Neural progenitor cell (in vitro differentiated cells): ENCODE measurements around the gene FOXI3. TPM values are rescaled to one million over a fixed set of nuclear protein-coding genes. Genes with fewer than 3 reads are reported as not detected.

Source experiments
- DNase-seq: peaks from one replicate; pipeline ENCODE4 v3.0.0-alpha.2; 2016; ENCODE audit warnings: low spot score
- H2AFZ ChIP-seq: fragments of 200-600 bp; sonication (generic); replicated peaks from 2 replicates; pipeline ENCODE4 v1.6.1; 2016; ENCODE audit warnings: antibody characterized with exemption
- H3F3A ChIP-seq: fragments of 200-600 bp; sonication (generic); 2 replicates; pipeline ENCODE4 v1.6.1; 2016; ENCODE audit warnings: antibody characterized with exemption, low read depth
- H3K27ac ChIP-seq: fragments of 200-600 bp; sonication (generic); 2 replicates; pipeline ENCODE4 v1.5.1; 2016; ENCODE audit warnings: mild to moderate bottlenecking
- H3K27me3 ChIP-seq: fragments of 200-600 bp; sonication (generic); 2 replicates; pipeline ENCODE4 v1.6.1; 2016; ENCODE audit warnings: mild to moderate bottlenecking, moderate library complexity
- H3K36me3 ChIP-seq: fragments of 200-600 bp; sonication (generic); 2 replicates; pipeline ENCODE4 v1.5.1; 2016
- H3K4me1 ChIP-seq: fragments of 200-600 bp; sonication (generic); 2 replicates; pipeline ENCODE4 v1.6.1; 2016; ENCODE audit warnings: mixed run types
- H3K4me2 ChIP-seq: fragments of 200-600 bp; sonication (generic); 2 replicates; pipeline ENCODE4 v1.6.1; 2016
- H3K4me3 ChIP-seq: fragments of 200-600 bp; sonication (generic); 2 replicates; pipeline ENCODE4 v1.5.1; 2016
- H3K79me2 ChIP-seq: fragments of 200-600 bp; sonication (generic); 2 replicates; pipeline ENCODE4 v1.6.1; 2016; ENCODE audit warnings: low read depth
- H3K9ac ChIP-seq: fragments of 200-600 bp; sonication (generic); 2 replicates; pipeline ENCODE4 v1.6.1; 2016
- H3K9me3 ChIP-seq: fragments of 200-600 bp; sonication (generic); 2 replicates; pipeline ENCODE4 v1.5.1; 2016; ENCODE audit warnings: low read depth
- H4K20me1 ChIP-seq: fragments of 200-600 bp; sonication (generic); 2 replicates; pipeline ENCODE4 v1.6.1; 2016; ENCODE audit warnings: low read depth
- H3K27ac Mint-ChIP-seq: 3 replicates; pipeline ENCODE4 v1.8.0; 2021; ENCODE audit warnings: mixed read lengths
- H3K27me3 Mint-ChIP-seq: 2 replicates; pipeline ENCODE4 v1.8.0; 2022; ENCODE audit warnings: low read depth, mild to moderate bottlenecking, inconsistent platforms, moderate library complexity, mixed read lengths; ENCODE audit not compliant: insufficient read depth
- H3K36me3 Mint-ChIP-seq: 3 replicates; pipeline ENCODE4 v1.8.0; 2021; ENCODE audit warnings: mixed read lengths
- H3K4me1 Mint-ChIP-seq: 3 replicates; pipeline ENCODE4 v1.8.0; 2021; ENCODE audit warnings: mixed read lengths
- H3K4me3 Mint-ChIP-seq: 3 replicates; pipeline ENCODE4 v1.8.0; 2021; ENCODE audit warnings: mild to moderate bottlenecking, moderate library complexity, mixed read lengths
- H3K9me3 Mint-ChIP-seq: 3 replicates; pipeline ENCODE4 v1.8.0; 2020; ENCODE audit warnings: mixed read lengths
- EZH2 ChIP-seq: fragments of 200-600 bp; sonication (generic); IDR thresholded peaks from 2 replicates; pipeline ENCODE4 v1.6.1; 2017; ENCODE audit warnings: antibody characterized with exemption, mild to moderate bottlenecking, moderate library complexity
- EZH2phosphoT487 ChIP-seq: fragments of 200-600 bp; sonication (generic); IDR thresholded peaks from 2 replicates; pipeline ENCODE4 v1.6.1; 2017; ENCODE audit warnings: antibody characterized with exemption
- total RNA-seq: library from RNA; depleted of rRNA; stranded (reverse); fragments of >200 nt; gene quantifications from 2 replicates; pipeline ENCODE4 v1.2.3, GENCODE V29; 2015; ENCODE audit warnings: low replicate concordance
- TF ChIP-seq, protein P1 (sequence below): fragments of 200-600 bp; sonication (generic); IDR thresholded peaks from 2 replicates; pipeline ENCODE4 v1.5.1; 2017; ENCODE audit warnings: antibody characterized with exemption, mild to moderate bottlenecking

Gene FOXI3
- total RNA-seq, 1 donor from 2014 or later, result 0.51 TPM

GRCh38 chr2:88458633-88459032 is 6.1 kb upstream of the FOXI3 start:
- H3K27me3 ChIP-seq, result peaks cover 10% of the 10 kb centered on the region
- TF ChIP-seq EZH2phosphoT487 (no peak), EZH2 (no peak)
- TF ChIP-seq, protein P1, sequence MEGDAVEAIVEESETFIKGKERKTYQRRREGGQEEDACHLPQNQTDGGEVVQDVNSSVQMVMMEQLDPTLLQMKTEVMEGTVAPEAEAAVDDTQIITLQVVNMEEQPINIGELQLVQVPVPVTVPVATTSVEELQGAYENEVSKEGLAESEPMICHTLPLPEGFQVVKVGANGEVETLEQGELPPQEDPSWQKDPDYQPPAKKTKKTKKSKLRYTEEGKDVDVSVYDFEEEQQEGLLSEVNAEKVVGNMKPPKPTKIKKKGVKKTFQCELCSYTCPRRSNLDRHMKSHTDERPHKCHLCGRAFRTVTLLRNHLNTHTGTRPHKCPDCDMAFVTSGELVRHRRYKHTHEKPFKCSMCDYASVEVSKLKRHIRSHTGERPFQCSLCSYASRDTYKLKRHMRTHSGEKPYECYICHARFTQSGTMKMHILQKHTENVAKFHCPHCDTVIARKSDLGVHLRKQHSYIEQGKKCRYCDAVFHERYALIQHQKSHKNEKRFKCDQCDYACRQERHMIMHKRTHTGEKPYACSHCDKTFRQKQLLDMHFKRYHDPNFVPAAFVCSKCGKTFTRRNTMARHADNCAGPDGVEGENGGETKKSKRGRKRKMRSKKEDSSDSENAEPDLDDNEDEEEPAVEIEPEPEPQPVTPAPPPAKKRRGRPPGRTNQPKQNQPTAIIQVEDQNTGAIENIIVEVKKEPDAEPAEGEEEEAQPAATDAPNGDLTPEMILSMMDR, result no peak
- peaks cover 2% of the 10 kb centered on the region for H3K4me1 Mint-ChIP-seq
- H3F3A ChIP-seq, result no peaks in the 10 kb centered on the region
- no peak overlapping the region for H3K4me2 ChIP-seq
- H3K4me3 Mint-ChIP-seq, result no peak overlapping the region
- H3K4me1 ChIP-seq, result peaks cover 8% of the 10 kb centered on the region
- no peaks in the 10 kb centered on the region for H3K79me2 ChIP-seq
- no peak overlapping the region for H3K9ac ChIP-seq
- DNase-seq, result no peak
- H3K36me3 Mint-ChIP-seq, result no peaks in the 10 kb centered on the region
- no peak overlapping the region for H3K27ac ChIP-seq
- no peaks in the 10 kb centered on the region for H3K36me3 ChIP-seq
- no peaks in the 10 kb centered on the region for H4K20me1 ChIP-seq
- H2AFZ ChIP-seq, result peak overlapping the region; percentile 60
- H3K27me3 Mint-ChIP-seq, result peaks cover 12% of the 10 kb centered on the region
- H3K4me3 ChIP-seq, result no peak overlapping the region
- H3K27ac Mint-ChIP-seq, result no peak overlapping the region
- no peaks in the 10 kb centered on the region for H3K9me3 Mint-ChIP-seq
- no peaks in the 10 kb centered on the region for H3K9me3 ChIP-seq

GRCh38 chr2:88452980-88453582 is 588 bp upstream of the FOXI3 start:
- H3K4me3 Mint-ChIP-seq, result peak overlapping the region; percentile 85
- H3K36me3 ChIP-seq, result no peaks in the 10 kb centered on the region
- peaks cover 22% of the 10 kb centered on the region for H3K4me1 ChIP-seq
- H3K9ac ChIP-seq, result no peak overlapping the region
- H3K4me3 ChIP-seq, result peak overlapping the region; percentile 70
- peak overlapping the region; percentile 59 for H2AFZ ChIP-seq
- peaks cover 21% of the 10 kb centered on the region for H3F3A ChIP-seq
- H3K27ac Mint-ChIP-seq, result peak overlapping the region; percentile 3
- H3K9me3 Mint-ChIP-seq, result no peaks in the 10 kb centered on the region
- H3K27me3 ChIP-seq, result peaks cover 53% of the 10 kb centered on the region
- H3K9me3 ChIP-seq, result no peaks in the 10 kb centered on the region
- DNase-seq, result peak; percentile 64
- peak overlapping the region; percentile 97 for H3K4me2 ChIP-seq
- no peaks in the 10 kb centered on the region for H3K36me3 Mint-ChIP-seq
- H3K4me1 Mint-ChIP-seq, result peaks cover 9% of the 10 kb centered on the region
- peaks cover 40% of the 10 kb centered on the region for H3K27me3 Mint-ChIP-seq
- TF ChIP-seq EZH2phosphoT487 (peak; percentile 35), EZH2 (peak; percentile 74)
- TF ChIP-seq, protein P1, result no peak
- H3K27ac ChIP-seq, result no peak overlapping the region
- peaks cover 16% of the 10 kb centered on the region for H3K79me2 ChIP-seq
- H4K20me1 ChIP-seq, result peaks cover 7% of the 10 kb centered on the region

DNA sequence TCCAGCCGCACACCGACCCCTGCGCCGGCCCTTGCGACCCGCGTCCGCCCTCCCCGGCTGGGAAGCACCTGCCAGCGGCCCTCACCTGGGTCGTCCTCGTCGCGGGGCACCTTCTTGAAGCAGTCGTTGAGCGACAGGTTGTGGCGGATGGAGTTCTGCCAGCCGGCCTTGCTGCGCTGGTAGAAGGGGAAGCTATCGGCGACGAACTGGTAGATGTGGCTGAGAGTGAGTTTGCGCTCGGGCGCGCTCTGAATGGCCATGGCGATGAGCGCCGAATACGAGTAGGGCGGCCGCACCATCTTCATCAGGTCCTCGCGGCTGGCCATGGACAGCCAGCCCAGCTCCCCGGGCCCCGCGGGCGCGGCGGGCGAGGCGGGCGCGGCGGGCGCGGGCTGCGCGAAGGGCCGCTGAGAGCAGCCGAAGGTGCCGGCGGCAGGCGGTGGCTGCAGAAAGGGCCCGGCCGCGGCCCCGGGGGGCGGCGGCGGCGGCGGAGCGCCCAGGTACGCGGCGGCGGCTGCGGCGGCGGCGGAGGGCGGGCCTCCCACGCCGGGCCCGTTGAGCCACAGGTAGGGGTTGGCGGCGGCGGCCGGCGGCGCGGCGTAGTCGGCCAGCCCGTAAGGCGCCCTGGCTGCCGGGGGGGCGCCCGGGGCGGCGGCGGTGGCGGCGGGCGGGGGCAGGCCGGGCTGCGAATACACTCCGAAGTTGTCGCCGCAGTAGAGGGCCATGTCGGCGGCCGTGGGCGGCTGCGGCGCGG is 505 bp downstream of the FOXI3 start:
- Mint-ChIP-seq H3K27ac (no peak overlapping the region), H3K4me3 (peak overlapping the region; percentile 86), H3K36me3 (no peaks in the 10 kb centered on the region), H3K9me3 (no peaks in the 10 kb centered on the region), H3K4me1 (peaks cover 9% of the 10 kb centered on the region), H3K27me3 (peaks cover 41% of the 10 kb centered on the region)
- Histone ChIP-seq H2AFZ (peak overlapping the region; percentile 99), H3K27me3 (peaks cover 53% of the 10 kb centered on the region), H3K36me3 (no peaks in the 10 kb centered on the region), H3K4me2 (peak overlapping the region; percentile 99), H3K9me3 (no peaks in the 10 kb centered on the region), H3K4me1 (peaks cover 22% of the 10 kb centered on the region), H3K27ac (no peak overlapping the region), H4K20me1 (peaks cover 7% of the 10 kb centered on the region), H3F3A (peaks cover 21% of the 10 kb centered on the region), H3K79me2 (peaks cover 16% of the 10 kb centered on the region), H3K4me3 (peak overlapping the region; percentile 72), H3K9ac (no peak overlapping the region)
- TF ChIP-seq, protein P1, result no peak
- TF ChIP-seq EZH2, result peak; percentile 93
- TF ChIP-seq EZH2phosphoT487, result peak; percentile 74
- DNase-seq, result peak; percentile 70
